Esophagus muscularis mucosa (tissue), 4 donors: Measurements from ENCODE around the gene ZNF862.

Experiments
- EP300 ChIP-seq: sonication (generic); formaldehyde crosslinking; IDR thresholded peaks from one replicate; pipeline ENCODE4 v1.6.1; 2017; ENCODE audit warnings: antibody characterized with exemption
- POLR2A ChIP-seq: fragments of 450-650 bp; IDR thresholded peaks from one replicate; pipeline ENCODE4 v1.6.1; 2017; ENCODE audit warnings: antibody characterized with exemption, moderate library complexity, mild to moderate bottlenecking, low read depth
- POLR2AphosphoS5 ChIP-seq, 2 donors: sonication (generic); formaldehyde crosslinking; IDR thresholded peaks; one replicate each; pipeline ENCODE4 v1.6.1; 2017; ENCODE audit warnings: antibody characterized with exemption in 2 of 2
- TF ChIP-seq, protein P1 (sequence below), 3 experiments: fragments of 200-600 bp in 2 of 3; fragments of 450-650 bp in 1 of 3; sonication (generic) in 2 of 3; IDR thresholded peaks; one replicate each; pipeline ENCODE4 v1.5.1; 2017 to 2019; ENCODE audit warnings: antibody characterized with exemption in 3 of 3, mild to moderate bottlenecking in 2 of 3, moderate library complexity in 1 of 3

DNA sequence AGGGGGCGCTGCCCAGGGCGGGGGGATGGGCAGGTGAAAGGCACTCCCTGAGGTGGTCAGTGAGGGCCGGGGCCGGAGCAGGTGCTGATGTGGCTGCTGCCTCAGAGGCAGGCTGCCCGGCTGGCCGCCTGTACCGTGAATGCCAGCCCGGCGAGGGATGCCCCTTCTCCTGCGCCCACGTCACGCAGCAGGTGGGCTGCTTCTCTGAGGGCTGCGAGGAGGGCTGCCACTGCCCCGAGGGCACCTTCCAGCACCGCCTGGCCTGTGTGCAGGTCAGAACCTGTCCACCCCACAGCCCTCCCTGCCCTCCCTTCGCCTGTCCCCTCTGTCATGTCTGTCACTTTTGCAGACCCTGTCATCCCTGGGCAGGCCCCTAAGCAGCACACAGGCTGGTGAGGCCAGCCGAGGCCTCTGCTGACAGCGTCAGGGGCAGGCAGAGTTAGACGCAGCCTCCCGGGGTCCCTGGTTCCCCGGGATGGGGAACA lies 21.9 kb upstream of the ZNF862 start:
- no peak for TF ChIP-seq POLR2A
- no peak for TF ChIP-seq POLR2AphosphoS5 (IDR thresholded peaks at IDR 0.05)
- TF ChIP-seq EP300, result no peak
- TF ChIP-seq, protein P1, sequence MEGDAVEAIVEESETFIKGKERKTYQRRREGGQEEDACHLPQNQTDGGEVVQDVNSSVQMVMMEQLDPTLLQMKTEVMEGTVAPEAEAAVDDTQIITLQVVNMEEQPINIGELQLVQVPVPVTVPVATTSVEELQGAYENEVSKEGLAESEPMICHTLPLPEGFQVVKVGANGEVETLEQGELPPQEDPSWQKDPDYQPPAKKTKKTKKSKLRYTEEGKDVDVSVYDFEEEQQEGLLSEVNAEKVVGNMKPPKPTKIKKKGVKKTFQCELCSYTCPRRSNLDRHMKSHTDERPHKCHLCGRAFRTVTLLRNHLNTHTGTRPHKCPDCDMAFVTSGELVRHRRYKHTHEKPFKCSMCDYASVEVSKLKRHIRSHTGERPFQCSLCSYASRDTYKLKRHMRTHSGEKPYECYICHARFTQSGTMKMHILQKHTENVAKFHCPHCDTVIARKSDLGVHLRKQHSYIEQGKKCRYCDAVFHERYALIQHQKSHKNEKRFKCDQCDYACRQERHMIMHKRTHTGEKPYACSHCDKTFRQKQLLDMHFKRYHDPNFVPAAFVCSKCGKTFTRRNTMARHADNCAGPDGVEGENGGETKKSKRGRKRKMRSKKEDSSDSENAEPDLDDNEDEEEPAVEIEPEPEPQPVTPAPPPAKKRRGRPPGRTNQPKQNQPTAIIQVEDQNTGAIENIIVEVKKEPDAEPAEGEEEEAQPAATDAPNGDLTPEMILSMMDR (IDR thresholded peaks at IDR 0.05), result no peak
